Central memory CD4-positive, alpha-beta T cell (primary cell): ENCODE results near the gene MCFD2.
"Not testable (repeated sequence)": the region's sequence is repeated elsewhere in the genome, so short reads cannot be mapped to it uniquely, and the experiment has no call there.

ENCODE experiments used
- DNase-seq: peaks from one replicate; pipeline ENCODE4 v3.0.0; 2022

The MCFD2 gene

GRCh38 chr2:46937471-46937901, 21.9 kb upstream of the MCFD2 start:
- DNase-seq: no peak

GRCh38 chr2:46936566-46936965, 21.0 kb upstream of the MCFD2 start:
- no peak for DNase-seq

DNA sequence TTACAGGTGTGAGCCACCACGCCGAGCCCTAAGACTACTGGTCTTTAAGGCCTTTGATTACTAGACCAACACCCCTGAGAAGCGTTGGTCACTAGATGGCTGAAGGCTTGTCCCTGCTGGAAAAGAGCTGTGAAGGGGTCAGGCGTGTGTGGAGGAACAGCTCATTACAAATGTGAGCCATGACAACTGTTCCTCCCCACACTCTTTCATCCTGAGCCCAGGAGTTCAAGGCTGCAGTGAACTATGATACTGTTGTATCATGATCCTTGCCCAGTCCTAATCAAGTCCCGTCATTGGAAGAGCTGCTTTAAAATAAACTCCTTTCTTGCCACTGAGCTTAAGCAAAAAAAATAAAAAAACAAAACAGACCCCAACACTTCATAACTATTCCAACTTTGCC, 19.5 kb upstream of the MCFD2 start:
- no peak for DNase-seq

- no peak for DNase-seq
Measured at GRCh38 chr2:46929612-46930011, 14.0 kb upstream of the MCFD2 start.

- no peak for DNase-seq
Measured at GRCh38 chr2:46926863-46927262, 11.3 kb upstream of the MCFD2 start.

DNA sequence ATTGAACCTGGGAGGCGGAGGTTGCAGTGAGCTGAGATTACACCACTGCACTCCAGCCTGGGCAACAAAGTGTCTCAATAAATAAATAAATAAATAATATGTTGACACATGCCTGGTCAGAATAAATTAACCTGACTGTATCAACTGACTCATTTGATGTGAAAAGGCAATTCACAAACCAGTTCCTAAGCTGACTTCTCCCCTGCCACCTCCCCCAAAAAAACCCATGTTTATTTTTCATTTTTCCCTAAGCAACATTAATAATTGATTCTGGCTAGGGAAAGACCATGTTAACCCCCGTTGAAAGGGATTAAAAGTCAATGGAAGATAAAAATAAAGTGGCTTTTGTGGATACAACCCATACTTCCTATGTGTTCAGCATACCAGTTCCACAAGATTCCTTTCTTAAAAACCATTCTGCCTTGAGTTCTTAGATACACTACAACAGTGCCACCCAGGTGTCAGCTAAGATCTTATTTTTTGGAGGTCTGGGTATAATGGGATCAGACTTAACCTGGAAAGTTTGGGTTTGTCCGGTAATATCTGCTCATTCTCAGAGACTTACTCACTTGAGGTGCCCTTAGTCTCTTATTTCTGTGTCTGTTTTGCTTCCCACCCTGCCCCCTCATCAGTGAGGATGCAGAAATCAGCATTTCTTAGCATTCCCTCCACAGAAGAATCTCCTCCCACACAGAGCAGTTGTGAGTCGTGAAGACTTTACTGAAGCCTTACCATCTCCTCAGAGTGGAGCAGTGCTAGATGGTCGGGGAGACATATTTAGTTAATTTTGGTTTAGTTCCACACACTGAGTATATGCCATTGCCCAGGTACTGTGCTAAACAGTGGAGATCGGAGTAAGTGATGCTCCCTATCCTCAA, 10.1 kb upstream of the MCFD2 start:
- no peak for DNase-seq

DNA sequence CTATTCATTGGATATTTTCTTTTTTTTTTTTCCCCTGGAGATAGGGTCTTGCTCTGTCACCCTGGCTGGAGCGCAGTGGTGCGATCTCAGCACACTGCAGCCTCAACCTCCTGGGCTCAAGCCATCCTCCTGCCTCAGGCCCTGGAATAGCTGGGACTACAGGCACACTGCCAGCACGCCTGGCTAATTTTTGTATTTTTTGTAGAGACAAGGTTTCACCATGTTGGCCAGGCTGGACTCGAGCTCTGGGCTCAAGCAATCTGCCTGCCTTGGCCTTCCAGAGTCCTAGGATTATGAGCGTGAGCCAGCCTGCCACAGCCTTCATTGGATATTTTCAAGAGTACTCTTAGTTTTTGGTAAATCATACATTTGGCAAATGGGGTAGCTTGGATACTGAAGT, 9.0 kb upstream of the MCFD2 start:
- DNase-seq: no peak

GRCh38 chr2:46924038-46924437, 8.4 kb upstream of the MCFD2 start:
- no peak for DNase-seq

DNA sequence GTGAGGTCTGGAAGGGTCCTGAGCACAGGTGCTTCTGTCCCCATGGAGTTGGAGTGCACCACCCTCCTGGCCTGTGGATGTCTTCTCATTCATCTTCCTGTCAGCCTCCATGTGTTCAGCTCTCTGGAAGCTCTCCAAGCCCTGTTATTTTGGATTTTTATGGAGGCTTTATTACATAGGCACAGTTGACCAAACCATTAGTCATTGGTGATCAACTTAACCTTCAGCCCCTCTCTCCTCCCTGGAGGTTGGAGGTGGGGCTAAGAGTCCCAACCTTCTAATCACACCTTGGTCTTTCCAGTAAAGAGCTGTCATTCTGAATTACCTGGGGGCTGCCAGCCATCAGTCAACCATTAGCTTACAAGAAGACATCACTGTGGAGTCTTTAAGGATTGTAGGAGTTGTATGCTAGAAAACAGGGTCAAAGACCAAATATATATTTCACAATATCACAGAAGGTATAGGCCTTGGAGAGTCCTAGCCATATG, 7.5 kb upstream of the MCFD2 start:
- DNase-seq: no peak

- DNase-seq: no peak
Measured at GRCh38 chr2:46922606-46923005, 7.0 kb upstream of the MCFD2 start.

- no peak for DNase-seq
Measured at GRCh38 chr2:46921676-46922448, 6.3 kb upstream of the MCFD2 start.

- peak; percentile 43 for DNase-seq
Measured at GRCh38 chr2:46917628-46918027, 2.0 kb upstream of the MCFD2 start.

DNA sequence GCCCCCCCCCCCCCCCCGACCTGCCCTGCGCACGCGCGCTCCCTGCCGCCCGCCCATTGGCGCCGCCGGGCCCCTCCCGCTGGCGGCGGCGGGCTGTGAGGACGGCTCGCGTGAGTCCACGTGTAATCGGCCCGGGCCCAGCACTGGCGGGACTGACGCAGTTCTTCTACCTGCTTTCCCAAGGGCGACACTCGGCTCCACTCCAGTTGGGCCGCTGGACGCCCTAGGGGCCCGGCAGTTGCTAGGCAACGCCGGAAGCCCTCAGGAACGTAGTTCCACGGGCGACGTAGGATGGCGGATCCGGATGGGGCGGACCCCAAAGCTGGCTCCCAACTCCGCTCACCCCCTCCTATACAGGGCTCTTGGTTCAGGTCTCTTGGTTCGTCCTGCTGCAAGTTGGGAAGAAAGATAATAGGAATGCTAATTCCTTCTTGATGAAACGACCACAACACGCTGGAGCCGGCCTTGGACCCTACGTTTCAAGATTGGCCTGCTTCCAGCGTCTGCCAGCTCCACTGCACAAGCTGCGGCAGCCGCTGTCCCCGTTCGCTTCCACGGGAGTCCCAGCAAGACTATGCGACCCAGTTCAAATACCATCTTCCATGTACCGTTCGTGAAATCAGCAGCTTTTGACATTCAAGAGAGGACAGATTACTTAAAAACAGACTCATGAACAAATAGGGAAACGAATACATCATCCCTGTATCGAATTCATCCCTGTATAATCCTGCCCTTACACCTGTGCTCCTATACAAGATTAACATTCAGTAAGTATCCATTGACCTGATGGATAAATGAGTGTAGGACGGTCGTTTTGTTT, 415 bp upstream of the MCFD2 start:
- peak; percentile 84 for DNase-seq

DNA sequence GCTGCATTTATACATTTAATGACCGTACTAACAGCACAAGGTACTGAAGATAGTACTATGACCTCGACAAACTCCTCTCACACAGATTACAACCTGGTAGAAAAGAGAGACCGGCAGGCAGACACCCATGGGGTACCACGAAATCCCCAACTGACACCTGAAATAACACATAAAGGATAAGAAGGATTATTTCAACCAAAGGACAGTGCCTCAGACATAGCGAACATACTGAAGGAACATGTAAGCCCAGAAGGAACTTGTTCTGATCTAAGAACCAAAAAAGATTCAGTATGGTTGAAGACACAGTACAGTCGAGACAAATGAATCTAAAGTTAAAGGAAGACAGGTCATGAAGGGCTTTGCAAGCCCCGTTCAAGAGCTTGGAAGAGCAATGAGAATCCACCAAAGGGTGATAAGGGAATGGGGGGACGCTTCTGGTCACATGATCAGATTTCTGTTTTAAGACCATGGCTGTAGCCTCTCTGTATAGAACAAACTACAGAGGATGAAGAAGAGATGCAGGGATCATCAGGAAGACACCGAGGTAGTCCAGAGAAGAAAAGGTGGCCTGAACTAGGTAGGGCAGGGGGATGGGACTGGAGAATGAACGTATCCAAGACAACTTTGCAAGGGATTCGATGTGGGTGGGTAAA, 902 bp downstream of the MCFD2 start:
- DNase-seq: no peak

DNA sequence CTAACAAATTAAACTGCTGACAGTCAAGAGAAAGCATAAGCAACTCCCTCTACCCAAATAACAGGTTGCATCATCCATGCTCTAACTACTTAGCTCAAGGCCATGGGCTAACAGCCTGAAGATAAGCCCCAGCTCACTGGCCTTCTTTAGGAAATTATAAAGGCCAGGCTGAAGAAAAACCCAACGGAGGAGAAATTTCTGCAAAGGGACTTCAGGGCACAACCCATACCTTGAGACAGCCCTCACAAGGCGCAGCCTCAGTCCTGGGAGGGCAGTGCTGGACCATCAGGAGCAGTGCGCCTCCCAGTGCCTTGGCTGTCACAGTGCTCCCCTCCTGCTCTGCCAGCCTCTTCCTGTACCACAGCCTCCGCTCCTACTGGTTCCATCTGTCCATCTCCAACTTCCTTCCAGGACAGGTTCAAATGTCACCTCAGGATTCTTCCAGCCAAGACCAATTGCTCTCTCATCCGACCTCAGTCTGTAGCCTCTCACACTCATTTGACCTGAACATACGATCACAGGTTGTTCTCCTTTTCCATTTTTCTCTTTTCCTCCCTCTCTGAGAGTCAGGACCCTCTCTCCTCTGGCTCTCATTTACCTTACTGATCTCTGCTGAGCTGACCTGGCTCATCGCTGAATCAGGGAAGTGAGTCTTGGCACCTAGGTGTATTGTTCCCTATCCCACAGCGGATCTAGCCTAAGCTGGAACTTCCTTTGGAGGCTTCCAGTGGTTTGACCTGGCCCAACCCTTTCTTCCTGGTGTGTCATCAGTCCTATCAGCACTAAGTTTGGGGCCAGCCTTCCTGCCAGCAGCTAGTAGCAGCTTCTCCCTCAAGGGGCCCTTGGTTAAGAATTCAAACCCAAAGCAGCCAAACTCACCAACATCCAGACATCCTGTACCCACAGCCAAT, 1.9 kb downstream of the MCFD2 start:
- DNase-seq: no peak

GRCh38 chr2:46909771-46910419, 5.7 kb downstream of the MCFD2 start:
- DNase-seq: no peak

DNA sequence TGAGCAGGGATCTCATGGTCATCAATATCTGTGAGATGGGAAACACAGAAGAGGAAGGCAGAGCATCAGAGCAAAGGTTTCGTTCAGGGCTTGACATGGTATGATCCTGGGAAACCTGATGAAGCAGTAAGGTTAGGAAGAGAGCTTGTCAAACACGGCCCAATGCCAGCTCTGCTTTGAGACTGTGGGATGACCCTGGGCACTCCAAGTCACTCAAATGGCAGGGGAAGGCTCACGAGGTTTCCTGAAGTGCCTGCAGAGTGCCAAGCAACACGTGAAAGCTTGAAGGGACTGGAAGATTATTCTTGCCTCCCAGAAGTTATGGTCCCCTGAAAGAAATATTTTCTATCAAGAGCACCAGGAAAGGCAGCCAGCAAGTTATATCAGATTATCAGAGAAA, 6.5 kb downstream of the MCFD2 start:
- no peak for DNase-seq

GRCh38 chr2:46904908-46905678, 10.5 kb downstream of the MCFD2 start:
- not testable (repeated sequence) for DNase-seq

DNA sequence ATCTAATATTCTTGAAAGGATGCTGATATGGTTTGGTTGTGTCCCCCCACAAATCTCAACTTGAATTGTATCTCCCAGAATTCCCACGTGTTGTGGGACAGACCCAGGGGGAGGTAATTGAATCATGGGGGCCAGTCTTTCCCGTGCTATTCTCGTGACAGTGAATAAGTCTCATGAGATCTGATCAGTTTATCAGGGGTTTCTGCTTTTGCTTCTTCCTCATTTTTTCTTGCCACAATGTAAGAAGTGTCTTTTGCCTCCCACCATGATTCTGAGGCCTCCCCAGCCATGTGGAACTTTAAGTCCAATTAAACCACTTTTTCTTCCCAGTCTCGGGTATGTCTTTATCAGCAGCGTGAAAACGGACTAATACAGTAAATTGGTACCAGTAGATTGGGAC, 12.6 kb downstream of the MCFD2 start:
- not testable (repeated sequence) for DNase-seq

GRCh38 chr2:46902465-46902864, 13.1 kb downstream of the MCFD2 start:
- no peak for DNase-seq
